Activated CD4-positive, alpha-beta memory T cell treated with anti-CD3 and anti-CD28 coated beads, Interleukin-2, amount 10 ng/mL, durations not matched to agents 7 days and 5 days (primary cell): ENCODE results near the gene CCDC73. TPM values are rescaled to one million over a fixed set of nuclear protein-coding genes. Genes with fewer than 3 reads are reported as not detected.
"Not testable (repeated sequence)": the region's sequence is repeated elsewhere in the genome, so short reads cannot be mapped to it uniquely, and the experiment has no call there.

ENCODE experiments used
- CTCF ChIA-PET: fragments of 350-600 bp; sonication (Branson Sonifier 250); formaldehyde crosslinking; loops from one replicate; lab custom pipeline; 2021; ENCODE audit warnings: antibody characterized with exemption, inconsistent platforms; lab: Charles Lee
- POLR2A ChIA-PET: fragments of 350-600 bp; sonication (Branson Sonifier 250); formaldehyde crosslinking; loops from one replicate; lab custom pipeline; 2021; ENCODE audit warnings: antibody characterized with exemption; lab: Charles Lee
- DNase-seq: peaks from one replicate; pipeline ENCODE4 v3.0.0-alpha.2; 2020
- H3K27ac Mint-ChIP-seq: one replicate; pipeline ENCODE4 v1.8.0; 2021; ENCODE audit warnings: mild to moderate bottlenecking, mixed read lengths
- H3K27me3 Mint-ChIP-seq: one replicate; pipeline ENCODE4 v1.8.0; 2021; ENCODE audit warnings: mixed read lengths
- H3K36me3 Mint-ChIP-seq: one replicate; pipeline ENCODE4 v1.8.0; 2021; ENCODE audit warnings: low read depth, mixed read lengths
- H3K4me1 Mint-ChIP-seq: one replicate; pipeline ENCODE4 v1.8.0; 2021; ENCODE audit warnings: mixed read lengths
- H3K4me3 Mint-ChIP-seq: one replicate; pipeline ENCODE4 v1.8.0; 2021; ENCODE audit warnings: mild to moderate bottlenecking, mixed read lengths
- H3K9me3 Mint-ChIP-seq: one replicate; pipeline ENCODE4 v1.8.0; 2021; ENCODE audit warnings: mixed read lengths
- total RNA-seq, 2 experiments: library from RNA; stranded (reverse); gene quantifications; one replicate each; pipeline ENCODE4 v1.2.3, GENCODE V29; 2021

The CCDC73 gene
- total RNA-seq, 2 experiments from 2014 or later: not detected

DNA sequence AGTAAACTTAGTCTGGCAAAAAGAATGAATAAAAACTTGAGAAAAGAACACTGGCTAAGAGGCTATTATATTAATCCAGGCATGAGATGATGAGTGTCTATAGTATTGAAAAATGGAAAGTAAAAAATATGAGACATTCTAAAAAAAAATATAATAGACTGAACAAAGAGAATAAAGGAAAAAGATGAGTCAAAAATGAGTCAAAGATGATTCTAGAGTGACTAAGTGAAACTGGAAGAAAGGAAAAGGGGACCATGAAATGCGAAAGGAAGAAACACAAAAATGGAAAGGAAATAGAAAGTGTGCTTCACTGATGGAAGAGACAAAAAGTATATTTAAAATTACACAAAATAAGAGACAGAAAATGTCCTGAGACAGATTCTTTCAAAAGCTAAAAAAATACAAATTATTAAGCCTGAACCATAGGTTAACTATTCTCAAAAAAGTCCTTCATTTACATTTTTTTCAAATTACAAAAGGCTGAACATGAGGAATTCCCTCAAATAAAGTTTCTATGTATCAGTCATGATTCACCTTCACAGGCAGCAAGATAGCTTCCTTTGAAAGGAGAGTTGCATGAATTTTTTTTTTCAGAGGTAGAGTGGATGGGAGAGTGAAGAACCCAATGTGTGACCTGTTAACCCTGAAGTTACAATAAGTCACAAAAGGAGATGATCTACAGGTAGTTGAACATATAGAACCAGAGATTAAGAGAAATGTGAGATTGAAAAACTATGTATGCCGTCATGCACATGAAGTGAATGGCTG lies 135.6 kb downstream of the CCDC73 start:
- Mint-ChIP-seq H3K36me3 (no peaks in the 10 kb centered on the region), H3K4me1 (no peaks in the 10 kb centered on the region), H3K9me3 (no peaks in the 10 kb centered on the region), H3K27me3 (peaks cover 17% of the 10 kb centered on the region), H3K27ac (no peak overlapping the region), H3K4me3 (no peak overlapping the region)
- ChIA-PET CTCF (interaction anchor here (1.2 kb wide), 1 partner anchor 11 kb away, joined by 5 read pairs; no protein-coding TSS in a partner anchor), POLR2A (no interaction called here)
- DNase-seq: no peak

- Mint-ChIP-seq H3K27ac (no peak overlapping the region), H3K27me3 (peaks cover 15% of the 10 kb centered on the region), H3K36me3 (no peaks in the 10 kb centered on the region), H3K9me3 (no peaks in the 10 kb centered on the region), H3K4me3 (no peak overlapping the region), H3K4me1 (no peaks in the 10 kb centered on the region)
- CTCF ChIA-PET: no interaction called here
- POLR2A ChIA-PET: no interaction called here
- no peak for DNase-seq
These were observed 150.9 kb downstream of the CCDC73 start for GRCh38 chr11:32643526-32643925.

DNA sequence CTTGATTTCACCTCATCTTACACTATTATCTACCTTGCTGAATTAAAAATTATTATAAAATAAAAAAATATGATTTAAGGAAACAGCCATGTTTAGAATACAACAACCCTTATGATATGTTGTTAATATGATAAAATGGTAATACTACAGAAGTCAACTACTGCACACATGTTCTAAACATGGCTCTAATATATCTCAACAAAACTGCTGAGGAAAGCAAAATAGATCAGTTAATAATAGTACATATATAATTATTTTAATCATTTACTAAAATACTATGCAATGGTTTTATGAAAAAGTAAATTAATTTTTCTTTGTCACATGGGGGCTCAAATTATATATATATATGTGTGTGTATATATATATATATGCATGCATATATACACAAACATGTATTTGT lies 153.1 kb downstream of the CCDC73 start:
- Mint-ChIP-seq H3K4me1 (no peaks in the 10 kb centered on the region), H3K4me3 (no peak overlapping the region), H3K27ac (no peak overlapping the region), H3K36me3 (no peaks in the 10 kb centered on the region), H3K9me3 (no peaks in the 10 kb centered on the region), H3K27me3 (peaks cover 16% of the 10 kb centered on the region)
- ChIA-PET POLR2A (no interaction called here), CTCF (no interaction called here)
- DNase-seq: no peak

DNA sequence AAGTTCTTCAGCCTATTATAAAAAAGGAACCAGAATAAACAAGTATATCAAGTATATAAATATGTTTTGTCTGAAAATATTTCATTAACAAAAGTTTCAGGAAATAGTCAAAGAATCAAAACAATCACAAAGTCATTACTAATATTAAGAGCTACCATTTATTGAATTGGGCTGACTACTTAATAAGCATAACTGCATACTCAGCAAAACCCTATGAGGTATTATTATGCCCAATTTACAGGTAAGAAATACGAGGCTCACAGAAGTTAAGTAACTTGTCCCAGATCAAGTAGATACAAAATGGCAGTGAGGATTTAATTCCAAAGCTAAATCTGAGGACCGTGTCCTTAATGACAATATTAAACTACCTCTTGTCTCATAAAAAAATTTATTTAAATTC lies 158.6 kb downstream of the CCDC73 start:
- ChIA-PET POLR2A (no interaction called here), CTCF (no interaction called here)
- Mint-ChIP-seq H3K9me3 (no peaks in the 10 kb centered on the region), H3K27me3 (peaks cover 25% of the 10 kb centered on the region), H3K27ac (no peak overlapping the region), H3K4me3 (no peak overlapping the region), H3K36me3 (no peaks in the 10 kb centered on the region), H3K4me1 (no peaks in the 10 kb centered on the region)
- DNase-seq: no peak

- ChIA-PET CTCF (no interaction called here), POLR2A (no interaction called here)
- Mint-ChIP-seq H3K9me3 (no peaks in the 10 kb centered on the region), H3K4me1 (no peaks in the 10 kb centered on the region), H3K27ac (no peak overlapping the region), H3K4me3 (no peak overlapping the region), H3K36me3 (no peaks in the 10 kb centered on the region), H3K27me3 (peaks cover 23% of the 10 kb centered on the region)
- DNase-seq: no peak
These were observed 163.6 kb downstream of the CCDC73 start for GRCh38 chr11:32630844-32631243.

GRCh38 chr11:32616903-32617302 lies 177.6 kb downstream of the CCDC73 start:
- Mint-ChIP-seq H3K4me3 (no peak overlapping the region), H3K4me1 (no peaks in the 10 kb centered on the region), H3K27me3 (peaks cover 4% of the 10 kb centered on the region), H3K9me3 (no peaks in the 10 kb centered on the region), H3K36me3 (no peaks in the 10 kb centered on the region), H3K27ac (no peak overlapping the region)
- ChIA-PET POLR2A (interaction anchor here (1.2 kb wide), 1 partner anchor 33 kb away, joined by 4 read pairs; the partner anchor contains the start of gene EIF3M), CTCF (no interaction called here)
- DNase-seq: no peak

GRCh38 chr11:32615422-32615821 lies 179.0 kb downstream of the CCDC73 start:
- ChIA-PET CTCF (no interaction called here), POLR2A (no interaction called here)
- Mint-ChIP-seq H3K4me3 (no peak overlapping the region), H3K9me3 (no peaks in the 10 kb centered on the region), H3K4me1 (no peaks in the 10 kb centered on the region), H3K36me3 (no peaks in the 10 kb centered on the region), H3K27me3 (no peaks in the 10 kb centered on the region), H3K27ac (no peak overlapping the region)
- DNase-seq: no peak

- no peak for DNase-seq
- ChIA-PET POLR2A (no interaction called here), CTCF (no interaction called here)
- Mint-ChIP-seq H3K4me1 (no peaks in the 10 kb centered on the region), H3K9me3 (no peaks in the 10 kb centered on the region), H3K27ac (no peak overlapping the region), H3K4me3 (no peak overlapping the region), H3K36me3 (peaks cover 7% of the 10 kb centered on the region), H3K27me3 (no peaks in the 10 kb centered on the region)
These were observed 180.8 kb downstream of the CCDC73 start for GRCh38 chr11:32613500-32614151.

GRCh38 chr11:32610797-32611352 lies 183.6 kb downstream of the CCDC73 start:
- peaks cover 6% of the 10 kb centered on the region for H3K9me3 Mint-ChIP-seq
- POLR2A ChIA-PET: no interaction called here
- no peak for DNase-seq
- H3K27ac Mint-ChIP-seq: no peak overlapping the region
- H3K27me3 Mint-ChIP-seq: no peaks in the 10 kb centered on the region
- H3K4me1 Mint-ChIP-seq: no peaks in the 10 kb centered on the region
- peaks cover 25% of the 10 kb centered on the region for H3K36me3 Mint-ChIP-seq
- CTCF ChIA-PET: interaction anchor here (0.6 kb wide), 1 partner anchor 288 kb away, joined by 3 read pairs; no protein-coding TSS in a partner anchor
- no peak overlapping the region for H3K4me3 Mint-ChIP-seq

DNA sequence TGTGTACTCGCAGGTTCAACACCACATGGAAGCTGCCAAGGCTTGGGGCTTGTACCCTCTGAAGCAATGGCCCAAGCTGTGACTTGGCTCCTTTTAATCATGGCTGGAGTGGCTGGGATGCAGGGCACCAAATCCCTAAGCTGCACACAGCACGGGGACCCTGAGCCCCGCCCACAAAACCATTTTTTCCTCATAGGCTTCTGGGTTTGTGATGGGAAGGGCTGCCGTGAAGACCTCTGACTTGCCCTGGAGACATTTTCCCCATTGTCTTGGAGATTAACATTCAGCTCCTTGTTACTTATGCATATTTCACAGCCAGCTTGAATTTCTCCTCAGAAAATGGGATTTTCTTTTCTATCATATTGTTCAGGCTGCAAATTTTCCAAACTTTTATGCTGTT lies 185.6 kb downstream of the CCDC73 start:
- POLR2A ChIA-PET: interaction anchor here (0.7 kb wide), 1 partner anchor 188 kb away, joined by 3 read pairs; no protein-coding TSS in a partner anchor
- H3K9me3 Mint-ChIP-seq, H3K4me1 Mint-ChIP-seq, CTCF ChIA-PET, H3K27me3 Mint-ChIP-seq, H3K4me3 Mint-ChIP-seq, DNase-seq, H3K27ac Mint-ChIP-seq: not testable (repeated sequence)
- H3K36me3 Mint-ChIP-seq: peaks cover 41% of the 10 kb centered on the region

- no peaks in the 10 kb centered on the region for H3K4me1 Mint-ChIP-seq
- no peaks in the 10 kb centered on the region for H3K27me3 Mint-ChIP-seq
- H3K36me3 Mint-ChIP-seq: peaks cover 62% of the 10 kb centered on the region
- H3K4me3 Mint-ChIP-seq: no peak overlapping the region
- peaks cover 6% of the 10 kb centered on the region for H3K9me3 Mint-ChIP-seq
- CTCF ChIA-PET: no interaction called here
- no peak overlapping the region for H3K27ac Mint-ChIP-seq
- POLR2A ChIA-PET: no interaction called here
- no peak for DNase-seq
These were observed 188.2 kb downstream of the CCDC73 start for GRCh38 chr11:32606220-32606619.

DNA sequence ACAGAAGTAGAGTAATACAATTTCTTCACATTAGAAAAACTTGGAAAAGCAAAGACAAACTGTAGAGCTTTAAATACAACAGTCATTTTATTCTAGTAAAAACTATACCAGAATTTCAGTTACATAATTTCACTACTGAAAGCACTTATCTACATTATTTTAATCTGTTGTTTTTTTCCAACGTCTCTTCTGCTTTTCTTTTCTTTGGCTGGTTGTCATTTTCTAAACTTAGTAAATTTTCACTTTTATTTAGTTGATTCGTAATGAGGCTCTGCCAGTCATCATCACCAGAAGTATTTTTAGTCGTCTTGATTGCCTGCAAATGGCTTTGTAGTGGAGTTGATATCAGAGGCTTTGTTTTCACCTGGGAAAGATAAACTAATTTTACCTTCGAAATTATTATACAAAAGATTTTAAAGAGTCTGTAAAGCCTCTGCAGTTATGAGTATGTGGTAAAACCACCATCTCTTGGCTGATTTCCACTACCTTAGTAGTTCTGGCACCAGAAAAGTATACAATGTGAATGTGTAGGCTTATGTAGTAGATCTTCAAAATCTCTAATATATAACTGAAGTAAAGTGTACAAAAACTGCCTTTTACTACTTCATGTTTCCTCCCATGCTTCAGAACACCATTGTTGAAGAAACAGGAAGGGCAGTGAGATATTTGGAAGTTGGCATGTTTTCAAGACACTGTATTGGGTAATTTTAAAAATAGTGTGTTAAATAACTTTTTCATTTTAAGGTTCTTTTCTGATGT lies 191.6 kb downstream of the CCDC73 start:
- POLR2A ChIA-PET: no interaction called here
- no peak overlapping the region for H3K27ac Mint-ChIP-seq
- H3K27me3 Mint-ChIP-seq: no peaks in the 10 kb centered on the region

DNA sequence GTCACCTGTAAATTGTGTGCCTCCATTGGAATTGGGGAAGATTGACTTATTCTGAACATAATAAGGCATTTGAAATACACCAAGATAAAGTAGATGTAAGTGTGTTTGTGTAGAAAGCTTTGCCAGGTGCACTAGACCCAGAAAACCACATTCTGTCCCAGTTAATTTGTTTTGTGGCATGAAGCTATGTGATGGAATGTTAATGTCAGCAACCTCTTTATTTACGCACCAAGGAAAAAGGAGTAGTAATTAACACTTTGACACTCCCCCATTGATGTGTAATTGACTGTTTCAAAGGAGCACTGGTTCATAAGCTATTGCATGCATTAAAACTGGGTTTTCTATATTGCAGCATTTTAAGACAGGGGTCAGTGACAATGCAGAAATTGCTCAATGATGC lies 196.5 kb downstream of the CCDC73 start:
- Mint-ChIP-seq H3K27ac (no peak overlapping the region), H3K9me3 (no peaks in the 10 kb centered on the region), H3K4me3 (no peak overlapping the region), H3K4me1 (peaks cover 23% of the 10 kb centered on the region), H3K36me3 (peaks cover 69% of the 10 kb centered on the region), H3K27me3 (no peaks in the 10 kb centered on the region)
- no peak for DNase-seq
- ChIA-PET POLR2A (interaction anchor here (1.0 kb wide), 1 partner anchor 11 kb away, joined by 3 read pairs; no protein-coding TSS in a partner anchor), CTCF (interaction anchor here (0.7 kb wide), 1 partner anchor 192 kb away, joined by 3 read pairs; no protein-coding TSS in a partner anchor)

More for the DNA sequence above, 191.6 kb downstream of the CCDC73 start:
- peaks cover 1% of the 10 kb centered on the region for H3K4me1 Mint-ChIP-seq
- no peak overlapping the region for H3K4me3 Mint-ChIP-seq
- peaks cover 3% of the 10 kb centered on the region for H3K9me3 Mint-ChIP-seq
- peaks cover 60% of the 10 kb centered on the region for H3K36me3 Mint-ChIP-seq
- CTCF ChIA-PET: no interaction called here
- DNase-seq: no peak
